Left renal cortex interstitium (tissue), 4 donors: ENCODE measurements around the gene RXRG. TPM values are rescaled to one million over a fixed set of nuclear protein-coding genes. Genes with fewer than 3 reads are reported as not detected.
A peak's percentile ranks its signal among the peaks of the same experiment; 100 is the strongest.

ENCODE experiments used
- DNase-seq, 4 donors: peaks; one replicate each; pipeline ENCODE4 v3.0.0-alpha.2; 2013; ENCODE audit warnings: low read depth in 4 of 4, low spot score in 2 of 4, missing footprints in 1 of 4
- polyA plus RNA-seq, 4 donors: library from polyadenylated mRNA; unstranded; fragments of 120-200 nt; gene quantifications; one replicate each; pipeline ENCODE4 v1.2.1, GENCODE V29; 2013; ENCODE audit not compliant: insufficient read length in 4 of 4

Gene RXRG
- polyA plus RNA-seq, 4 donors, result 1.6 to 3.0 (median 2.2) TPM

DNA sequence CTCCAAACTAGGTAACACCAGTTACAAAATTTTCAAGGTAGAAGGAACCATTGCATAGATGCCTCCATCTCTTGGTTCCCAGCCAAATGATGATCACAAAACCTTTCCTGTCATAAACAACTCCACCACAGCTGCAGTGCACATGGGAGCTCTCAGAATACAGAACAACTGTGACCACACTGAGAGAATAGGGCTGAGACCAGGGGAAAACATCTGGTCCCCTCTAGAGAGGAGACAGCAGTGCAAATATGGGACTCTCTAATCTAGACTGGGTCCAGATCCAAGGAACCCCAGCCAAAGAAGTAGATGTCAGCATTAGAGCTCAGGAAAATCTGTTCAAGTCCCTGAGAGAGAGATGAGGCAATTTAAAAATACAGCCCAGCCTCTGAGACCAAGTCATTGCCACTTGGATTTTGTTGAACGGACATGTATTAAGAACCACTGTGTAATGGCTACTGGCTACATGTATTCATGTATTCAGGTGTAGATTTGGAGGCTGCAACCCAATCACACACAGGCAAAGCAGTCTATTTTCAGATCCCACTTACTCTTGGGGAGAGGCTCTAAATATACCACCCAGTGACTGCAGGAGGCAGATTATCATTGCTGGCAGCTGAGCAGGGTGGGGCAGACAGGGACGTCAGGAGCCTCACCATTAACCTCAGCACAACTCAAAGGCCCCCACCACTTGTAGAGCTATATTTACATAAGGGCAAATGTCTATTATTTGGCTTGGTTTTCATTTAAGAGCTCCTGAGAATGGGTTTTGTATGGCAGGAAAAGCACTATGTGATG, 7.6 kb upstream of the RXRG start:
- no peak for DNase-seq

DNA sequence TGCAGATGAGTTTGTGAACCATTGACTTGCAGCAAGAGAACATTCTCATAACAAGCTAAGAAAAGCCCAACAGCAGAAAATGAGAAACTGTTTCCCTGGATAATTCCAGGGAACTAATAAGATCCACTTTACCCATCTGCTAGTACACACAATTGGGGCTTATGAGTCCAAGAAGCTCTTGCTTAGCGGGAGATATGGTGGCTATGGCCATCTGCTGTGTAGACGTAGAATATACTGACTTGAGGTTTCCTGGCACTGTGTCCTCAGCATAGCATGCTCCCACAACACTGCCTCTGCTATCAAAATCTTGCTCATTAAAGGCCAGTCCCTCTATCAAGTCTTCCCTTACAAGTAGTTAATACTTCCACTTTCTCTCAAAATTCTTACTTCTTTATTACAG, 6.8 kb upstream of the RXRG start:
- no peak for DNase-seq

DNA sequence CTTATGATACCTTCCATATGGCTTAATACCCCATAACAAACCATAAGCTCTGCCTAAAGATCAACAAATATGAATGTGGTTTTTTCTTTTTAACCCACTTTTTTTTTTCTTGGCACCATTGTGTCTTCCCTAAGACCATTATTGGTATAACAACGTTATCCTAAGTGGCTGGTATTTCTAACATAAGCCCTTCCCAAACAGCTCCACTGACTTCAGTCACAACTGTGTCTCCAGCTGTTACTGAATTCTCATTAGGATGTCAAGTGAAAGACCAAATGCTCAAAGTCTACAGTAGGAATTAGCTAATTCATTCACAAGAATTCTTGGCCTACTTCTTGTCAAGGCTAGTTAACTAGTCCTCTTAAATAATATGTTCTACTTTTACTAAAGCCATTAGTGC, 4.2 kb upstream of the RXRG start:
- DNase-seq, result no peak

DNA sequence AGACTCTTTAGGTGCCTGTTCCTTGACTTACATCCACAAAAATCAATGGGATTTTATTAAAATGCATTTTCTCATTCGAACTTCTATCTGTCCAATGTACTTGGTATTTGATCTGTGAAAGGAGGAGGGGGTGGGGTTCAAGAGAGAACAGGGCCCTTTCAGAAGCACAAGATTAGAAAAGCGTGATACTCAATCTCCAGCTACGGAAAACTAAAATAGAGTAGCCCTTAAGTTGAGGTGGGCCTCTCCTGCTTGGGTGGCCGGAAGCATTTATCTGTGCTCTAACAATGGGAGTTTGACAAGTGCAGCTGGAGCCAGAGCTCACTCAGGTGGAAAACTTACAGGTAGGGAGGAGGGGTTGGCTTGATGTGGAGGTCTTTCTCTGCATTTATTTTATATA, 462 bp upstream of the RXRG start:
- no peak for DNase-seq

DNA sequence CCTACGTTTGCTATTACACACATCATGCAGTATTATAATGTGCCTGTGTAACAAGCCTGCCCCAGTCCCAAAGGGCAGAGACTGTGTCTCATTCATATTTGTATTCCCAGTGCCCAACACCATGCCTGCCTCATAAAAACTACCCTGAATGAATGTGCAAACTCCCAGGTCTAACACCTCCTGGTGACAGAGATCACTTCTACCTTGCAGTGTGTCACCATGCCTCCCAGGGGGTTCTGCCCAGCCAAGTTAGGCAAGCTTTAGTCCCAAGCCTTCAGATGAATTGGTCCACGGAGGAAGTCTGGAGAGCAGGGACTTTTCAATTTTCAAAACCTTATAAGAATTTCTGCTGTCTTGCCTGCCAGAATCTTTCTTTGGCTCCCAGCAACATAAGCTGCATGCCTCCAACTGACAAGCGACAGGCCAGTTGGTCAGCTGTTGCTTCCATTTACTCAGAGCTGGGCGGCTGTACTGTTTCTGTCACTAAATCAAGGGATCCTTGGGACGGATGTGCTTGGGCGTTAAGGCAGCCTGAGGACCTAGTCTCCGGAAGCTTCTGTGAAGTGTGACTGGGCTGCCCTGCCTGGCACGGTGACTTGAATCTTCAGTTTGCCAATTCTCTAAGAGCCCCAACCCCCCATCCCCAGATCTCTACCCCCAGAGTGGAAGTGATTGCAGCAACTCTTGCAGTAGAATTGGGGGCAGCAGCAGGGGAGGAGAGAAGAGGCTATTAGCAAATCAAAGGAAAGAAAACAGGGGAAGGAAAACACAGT, 1.2 kb downstream of the RXRG start:
- peak in 1 of 4 donors; percentile 19 for DNase-seq

DNA sequence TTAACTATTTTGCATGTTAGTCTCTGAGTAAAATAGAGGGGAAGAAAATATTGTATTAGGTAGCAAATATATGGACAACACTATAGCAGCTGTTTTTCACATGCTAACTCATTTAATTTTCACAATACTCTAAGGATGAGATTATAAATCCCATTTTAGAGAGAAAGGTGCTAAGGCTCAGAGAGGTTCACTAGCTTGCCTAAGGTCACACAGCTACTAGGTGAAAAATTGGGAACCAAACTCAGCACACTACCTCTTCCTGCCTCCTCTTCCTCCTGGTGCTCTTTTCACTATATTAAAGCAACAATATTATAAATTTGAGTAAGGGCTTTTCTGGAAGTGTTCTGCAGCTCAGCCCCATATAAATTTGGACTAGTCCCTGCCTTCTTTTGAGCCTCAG, 2.3 kb downstream of the RXRG start:
- DNase-seq, result no peak

DNA sequence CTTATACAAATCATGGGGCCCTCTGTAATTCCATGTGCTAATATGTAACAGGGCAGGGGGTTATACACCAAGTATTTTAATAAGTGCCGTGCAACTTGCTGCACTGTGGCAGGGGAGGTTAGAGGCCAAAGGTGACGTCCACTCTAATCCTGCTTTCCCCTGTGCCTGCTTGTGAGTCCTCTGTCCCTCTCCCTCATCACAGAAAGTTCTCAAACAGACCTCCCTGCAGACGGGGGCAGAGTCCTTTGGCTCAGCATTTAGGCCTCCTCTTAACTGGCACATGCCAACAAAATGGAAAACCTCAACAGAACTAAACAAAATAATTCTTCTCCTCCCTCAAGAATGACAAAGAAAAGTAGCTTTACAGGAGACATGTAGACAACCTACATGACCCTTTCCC, 2.9 kb downstream of the RXRG start:
- no peak for DNase-seq

DNA sequence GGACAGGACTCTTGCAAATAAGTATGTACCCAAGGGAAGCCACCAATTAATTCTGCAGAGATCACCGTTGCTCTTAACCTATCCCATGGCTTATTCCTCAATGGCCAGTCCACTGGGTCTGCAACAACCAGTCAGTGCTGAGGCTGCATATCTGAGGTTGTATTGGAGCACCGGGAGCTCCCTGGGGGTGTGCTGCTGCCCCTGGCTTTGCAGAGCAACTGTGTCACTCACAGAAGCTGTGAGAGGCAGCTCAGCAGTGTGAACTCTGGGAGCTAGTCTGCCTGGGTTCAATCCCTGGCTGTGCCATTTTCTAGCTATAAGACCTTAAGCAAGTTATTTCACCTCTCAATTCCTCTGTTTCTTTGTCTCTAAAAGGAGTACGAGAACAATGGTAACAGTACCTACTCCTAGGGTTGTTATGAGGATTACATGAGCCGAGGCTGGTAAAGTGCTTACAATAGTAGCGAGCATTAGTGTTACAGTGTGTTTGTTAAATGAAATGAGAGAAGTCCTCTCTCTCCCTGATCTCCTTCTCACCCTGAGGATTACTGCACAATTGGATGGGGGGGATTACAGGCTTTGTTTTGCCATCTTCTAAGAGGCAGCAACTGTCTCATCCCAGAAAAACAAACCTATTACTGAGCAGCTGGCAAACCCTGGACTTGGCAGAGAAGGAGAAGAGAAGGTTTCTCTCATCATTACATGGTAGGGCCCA, 3.6 kb downstream of the RXRG start:
- DNase-seq, result no peak

DNA sequence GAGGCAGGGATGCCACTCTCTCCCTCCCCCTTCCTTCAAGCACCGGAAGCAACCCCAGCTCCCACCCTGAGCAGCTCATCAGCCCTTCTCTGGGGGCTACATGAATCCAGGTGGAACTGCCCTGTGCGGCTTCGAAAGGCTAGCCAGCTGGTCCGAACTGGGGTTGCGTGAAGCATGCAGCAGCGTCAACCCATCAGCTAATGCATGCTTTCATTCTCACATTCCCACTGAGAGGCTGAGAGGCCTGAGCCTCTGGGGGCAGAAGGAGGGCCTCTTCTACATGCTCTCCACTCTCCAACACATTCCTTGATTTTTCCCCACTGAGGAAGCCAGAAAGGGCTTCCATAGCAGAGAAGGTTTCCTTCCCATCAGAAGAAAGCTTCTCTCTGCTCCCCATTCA, 5.6 kb downstream of the RXRG start:
- DNase-seq, result peak in 1 of 4 donors; percentile 10

DNA sequence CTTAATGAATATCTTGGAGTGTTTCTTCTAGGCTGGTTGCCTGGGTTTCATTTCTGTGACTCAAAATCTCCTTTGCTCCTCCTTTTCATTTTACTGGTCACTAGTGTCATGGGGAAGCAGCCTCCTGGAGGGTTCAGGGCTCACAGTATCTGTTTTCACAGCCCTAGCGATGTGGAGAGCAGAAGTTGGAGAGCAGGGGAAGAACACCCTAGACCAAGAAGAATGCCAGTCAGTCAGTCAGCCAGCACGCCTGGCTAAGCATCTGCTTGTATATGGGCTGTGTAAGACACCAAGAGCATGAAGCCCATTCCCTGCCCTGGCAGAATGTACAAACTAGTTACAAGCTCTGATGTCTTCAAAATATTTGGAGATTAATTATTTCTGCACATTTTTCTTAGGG, 7.9 kb downstream of the RXRG start:
- no peak for DNase-seq

DNA sequence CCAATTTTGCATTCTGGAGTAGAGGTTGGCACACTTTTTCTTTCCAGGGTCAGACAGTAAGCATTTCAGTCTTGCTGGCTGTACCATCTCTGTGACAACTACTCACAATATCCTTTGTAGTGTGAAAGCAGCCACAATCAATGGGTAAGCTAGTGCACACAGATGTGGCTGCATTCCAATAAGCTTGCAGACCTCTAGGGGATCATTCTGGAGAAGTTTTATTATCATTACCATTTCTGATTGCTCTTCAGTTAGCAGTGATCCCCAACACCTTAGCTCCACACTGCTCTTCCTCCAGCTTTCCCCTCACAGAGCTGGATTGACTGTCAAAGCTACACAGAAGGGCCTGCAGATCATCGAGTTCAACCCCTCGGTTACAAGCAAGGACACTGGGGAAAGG, 9.1 kb downstream of the RXRG start:
- no peak for DNase-seq

DNA sequence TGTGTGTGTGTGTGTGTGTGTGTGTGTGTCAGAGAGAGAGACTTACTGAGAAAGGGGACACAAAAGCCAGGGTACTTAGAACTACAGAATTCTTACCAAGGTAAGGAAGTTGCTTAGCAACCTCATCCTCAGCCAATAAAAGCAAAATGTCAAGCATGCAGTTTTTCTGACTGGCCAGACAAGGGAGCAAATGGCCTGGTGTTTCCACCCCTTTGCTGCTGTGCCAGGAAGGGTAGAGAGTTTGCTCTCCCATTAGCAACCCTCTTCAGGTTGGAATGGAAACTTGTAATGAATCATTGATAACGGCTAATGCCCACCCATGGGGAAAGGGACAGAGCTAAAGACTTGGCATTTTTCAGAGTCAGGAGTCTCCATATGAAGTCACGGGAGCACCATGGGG, 10.6 kb downstream of the RXRG start:
- DNase-seq, result no peak

DNA sequence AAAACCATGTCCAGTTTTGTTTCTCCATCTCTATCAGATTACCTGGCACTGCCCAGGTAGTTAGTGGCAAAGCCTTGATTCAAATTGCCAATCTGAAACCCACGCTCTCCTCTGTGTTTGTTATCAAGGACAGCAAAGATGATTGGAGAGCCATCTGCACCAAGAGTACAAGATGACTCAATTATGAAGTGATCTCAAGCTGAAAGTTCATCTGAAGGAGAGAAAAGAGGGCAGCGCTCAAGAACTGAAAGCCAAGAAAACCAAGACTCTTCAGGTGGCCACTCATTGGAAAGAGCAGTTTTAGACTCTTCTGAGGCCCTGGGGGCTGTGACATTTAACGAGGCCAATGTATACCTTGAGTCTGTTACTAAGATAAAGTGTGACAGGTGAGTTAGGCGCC, 13.8 kb downstream of the RXRG start:
- DNase-seq, result no peak

DNA sequence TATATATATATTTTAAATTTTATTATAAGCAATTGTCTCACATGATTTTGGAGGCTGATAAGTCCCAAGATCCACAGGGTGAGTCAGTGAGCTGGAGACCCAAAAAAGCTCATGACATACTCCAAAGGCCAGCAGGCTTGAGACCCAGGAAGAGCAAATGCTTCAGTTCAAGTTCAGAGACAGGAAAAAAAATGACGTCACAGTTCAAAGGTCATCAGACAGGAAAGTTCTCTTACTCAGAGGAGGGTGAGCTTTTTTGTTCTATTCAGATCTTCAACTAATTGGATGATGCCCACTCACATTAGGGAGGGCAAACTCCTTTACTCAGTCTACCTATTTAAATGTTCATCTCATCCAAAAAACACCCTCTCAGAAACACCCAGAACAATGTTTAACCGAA, 18.2 kb downstream of the RXRG start:
- no peak for DNase-seq

DNA sequence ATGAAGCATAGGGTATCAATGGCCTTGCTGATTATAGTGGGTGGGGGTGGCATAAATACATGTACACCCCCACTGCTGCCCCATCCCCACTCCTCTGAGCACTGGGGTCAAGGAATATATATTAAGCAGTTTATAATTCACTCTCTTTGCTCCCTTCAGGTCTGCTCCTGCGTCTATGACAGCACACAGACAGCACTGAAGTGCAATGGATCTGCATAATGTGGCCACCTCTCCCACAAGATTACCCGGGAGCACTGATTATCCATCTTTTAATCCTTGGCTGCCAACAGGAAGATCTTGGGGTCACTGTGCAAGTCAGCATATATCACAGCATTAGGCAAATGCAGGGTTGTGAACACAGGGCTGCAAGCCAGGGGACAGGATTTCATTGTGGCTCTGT, 19.3 kb downstream of the RXRG start:
- no peak for DNase-seq

DNA sequence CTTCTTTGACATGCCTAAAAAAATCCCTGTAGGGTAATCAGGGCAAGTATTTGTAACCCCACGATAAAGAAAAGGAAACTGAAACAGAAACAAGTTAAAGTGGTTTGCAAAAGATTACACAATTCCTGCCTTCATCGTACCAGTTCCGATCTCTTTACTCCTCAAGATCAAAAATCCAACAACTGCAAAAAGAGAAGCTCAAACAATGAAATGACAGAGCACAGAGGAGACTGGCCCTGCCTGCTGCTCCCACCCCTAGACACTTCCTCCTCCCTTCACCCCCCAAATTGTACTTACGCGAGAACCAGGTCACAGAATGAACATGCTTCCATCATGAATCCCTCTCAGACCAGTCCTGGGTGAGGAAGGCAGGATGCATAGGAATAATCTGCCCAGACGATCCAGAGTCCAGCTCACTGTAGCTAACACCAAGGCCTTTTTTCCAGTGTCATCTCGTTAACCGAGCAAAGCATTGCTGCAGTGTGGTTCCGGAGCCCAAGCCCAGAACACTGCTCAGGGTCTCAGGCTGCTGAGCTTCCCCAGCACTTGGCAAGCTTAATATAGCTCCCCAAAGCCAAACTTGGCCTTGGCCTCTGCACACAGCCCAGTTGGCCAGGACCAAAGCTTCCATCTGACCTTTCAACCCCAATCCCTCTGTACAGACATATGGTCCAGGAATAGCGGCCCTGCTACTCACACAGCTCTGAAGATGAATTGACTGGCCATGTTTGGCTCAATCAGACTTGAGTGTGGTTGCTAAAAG, 20.3 kb downstream of the RXRG start:
- no peak for DNase-seq

DNA sequence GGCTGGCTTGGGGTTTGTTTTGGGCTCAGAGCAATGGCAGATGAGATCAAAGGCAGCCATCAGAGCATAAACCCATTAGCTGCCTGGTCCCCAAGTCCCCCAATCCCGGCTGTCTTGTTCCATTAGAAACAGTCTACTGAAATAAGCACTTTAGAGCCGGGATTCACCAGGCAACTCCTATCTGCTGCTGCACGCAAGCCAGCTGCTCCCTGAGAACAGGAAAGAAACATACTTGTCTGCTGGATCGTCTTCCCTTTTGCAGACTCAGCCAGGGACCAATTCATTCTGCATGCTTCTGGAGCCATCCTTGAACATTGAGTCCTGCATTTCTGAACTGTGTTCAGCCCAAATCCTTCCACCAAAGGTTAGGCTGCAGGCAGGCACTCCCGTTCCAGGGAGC, 21.8 kb downstream of the RXRG start:
- DNase-seq, result no peak

DNA sequence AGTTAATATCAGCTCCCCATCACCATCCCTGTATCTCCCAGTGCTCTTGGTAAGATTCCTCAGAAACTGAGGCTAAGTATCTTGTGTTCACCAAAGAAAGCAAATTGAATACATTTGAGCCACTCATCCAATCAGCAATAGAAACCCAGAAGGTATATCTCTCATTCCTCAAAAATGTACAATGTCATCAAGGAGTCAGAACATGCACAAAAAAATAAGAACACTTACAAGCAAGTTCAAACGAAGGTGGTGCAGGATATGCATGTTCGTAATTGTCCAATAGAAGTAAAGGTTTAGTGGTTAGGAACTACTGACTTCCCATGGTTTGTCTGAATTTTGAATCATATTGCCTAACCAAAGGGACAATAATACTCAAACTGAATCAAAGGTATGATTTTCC, 24.3 kb downstream of the RXRG start:
- no peak for DNase-seq

DNA sequence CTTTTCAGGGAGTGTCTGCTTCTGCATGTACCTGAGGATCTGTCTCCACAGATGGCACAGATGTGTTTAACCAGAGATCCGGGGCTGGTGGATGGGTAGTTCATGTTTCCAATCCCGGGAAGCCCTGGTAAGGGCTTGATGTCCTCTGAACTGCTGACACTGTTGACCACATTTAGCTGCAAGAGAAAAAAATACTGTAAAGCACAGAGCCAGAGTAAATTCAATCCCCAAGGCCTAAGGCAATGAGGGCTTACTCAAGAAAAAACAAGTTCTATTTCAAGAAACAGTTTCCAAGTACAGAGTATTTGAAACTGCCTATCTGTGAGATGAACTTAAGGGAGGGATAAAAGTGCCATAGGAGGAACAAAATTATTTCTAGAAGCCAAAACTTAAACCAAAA, 25.1 kb downstream of the RXRG start:
- DNase-seq, result no peak

DNA sequence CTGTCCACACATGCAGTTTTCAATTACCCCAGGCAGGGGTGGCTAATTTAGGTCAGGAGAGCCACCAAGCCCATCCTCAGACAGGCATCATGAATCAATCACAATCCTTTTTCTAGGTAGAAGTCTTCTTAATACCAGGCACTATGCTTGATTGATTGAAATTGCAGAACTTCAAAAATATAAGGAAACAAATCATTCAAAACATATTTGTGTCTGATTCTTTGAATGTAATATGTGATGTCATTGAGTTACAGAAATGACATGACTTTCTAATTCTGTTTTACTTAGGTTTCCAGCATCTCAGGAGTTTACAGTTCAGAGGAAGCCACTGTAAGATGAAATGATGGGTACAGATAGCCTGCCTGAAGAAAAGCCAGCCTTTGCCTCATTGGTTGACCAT, 26.7 kb downstream of the RXRG start:
- DNase-seq, result no peak

DNA sequence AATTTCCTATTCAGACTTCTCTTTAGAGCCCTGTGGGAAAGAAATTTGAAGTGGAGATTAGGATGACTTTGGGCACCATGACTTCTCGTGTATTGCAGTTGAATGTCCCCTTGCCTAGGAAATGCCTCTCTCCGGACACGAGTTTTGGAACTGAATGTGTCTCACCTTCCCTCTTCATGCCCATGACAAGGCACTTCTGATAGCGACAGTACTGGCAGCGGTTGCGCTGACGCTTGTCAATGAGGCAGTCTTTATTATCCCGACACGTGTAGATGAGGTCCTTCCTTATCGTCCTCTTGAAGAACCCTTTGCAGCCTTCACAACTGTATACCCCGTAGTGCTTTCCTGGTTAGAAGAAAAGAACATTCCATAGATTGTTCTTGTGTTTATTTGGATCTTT, 28.1 kb downstream of the RXRG start:
- DNase-seq, result no peak
